ENCODE measurements around the gene GUCA1A. TPM values are rescaled to one million over a fixed set of nuclear protein-coding genes. Genes with fewer than 3 reads are reported as not detected.
"Not testable (repeated sequence)": the region's sequence is repeated elsewhere in the genome, so short reads cannot be mapped to it uniquely, and the experiment has no call there.

Gene GUCA1A
- total RNA-seq, 1 experiment from 2014 or later, result not detected

- Mint-ChIP-seq H3K27me3 (ENCODE audit: unreplicated experiment) (no peaks in the 10 kb centered on the region), H3K9me3 (ENCODE audit: low read depth, unreplicated experiment) (no peaks in the 10 kb centered on the region), H3K27ac (ENCODE audit: unreplicated experiment) (no peak overlapping the region), H3K36me3 (ENCODE audit: insufficient read depth, unreplicated experiment) (peaks cover 10% of the 10 kb centered on the region), H3K4me3 (ENCODE audit: low read depth, unreplicated experiment) (no peak overlapping the region), H3K4me1 (ENCODE audit: low read depth, unreplicated experiment) (peaks cover 19% of the 10 kb centered on the region)
- BruUV-seq (replicated peaks), result no TSS peak
- no peak for TF ChIP-seq CTCF (IDR thresholded peaks at IDR 0.05; ENCODE audit: unreplicated experiment)
- no peak for DNase-seq
- intact Hi-C loops (cut with micrococcal nuclease; ENCODE audit: unreplicated experiment), result no loop called here
- CTCF ChIA-PET, result interaction anchor here (0.6 to 1.1 kb wide), 3 partner anchors 13 to 69 kb away, joined by 3 read pairs; no protein-coding TSS in a partner anchor
Observed at GRCh38 chr6:42148058-42148457, 25.1 kb upstream of the GUCA1A start.

- Mint-ChIP-seq H3K27ac (ENCODE audit: unreplicated experiment) (no peak overlapping the region), H3K27me3 (ENCODE audit: unreplicated experiment) (no peaks in the 10 kb centered on the region), H3K4me3 (ENCODE audit: low read depth, unreplicated experiment) (no peak overlapping the region), H3K36me3 (ENCODE audit: insufficient read depth, unreplicated experiment) (peaks cover 4% of the 10 kb centered on the region), H3K9me3 (ENCODE audit: low read depth, unreplicated experiment) (no peaks in the 10 kb centered on the region), H3K4me1 (ENCODE audit: low read depth, unreplicated experiment) (peaks cover 15% of the 10 kb centered on the region)
- DNase-seq, result no peak
- no peak for TF ChIP-seq CTCF (IDR thresholded peaks at IDR 0.05; ENCODE audit: unreplicated experiment)
- intact Hi-C loops (cut with micrococcal nuclease; ENCODE audit: unreplicated experiment), result no loop called here
- no TSS peak for BruUV-seq (replicated peaks)
- CTCF ChIA-PET, result interaction anchor here (0.6 to 1.3 kb wide), 2 partner anchors 14 to 461 kb away, joined by 4 to 6 read pairs; no protein-coding TSS in a partner anchor
Observed at GRCh38 chr6:42150254-42150653, 22.9 kb upstream of the GUCA1A start.

GRCh38 chr6:42152024-42152423 is 21.1 kb upstream of the GUCA1A start:
- BruUV-seq (replicated peaks), result no TSS peak
- H3K9me3 Mint-ChIP-seq (ENCODE audit: low read depth, unreplicated experiment), result no peaks in the 10 kb centered on the region
- TF ChIP-seq CTCF (IDR thresholded peaks at IDR 0.05; ENCODE audit: unreplicated experiment), result no peak
- peaks cover 15% of the 10 kb centered on the region for H3K4me1 Mint-ChIP-seq (ENCODE audit: low read depth, unreplicated experiment)
- peaks cover 4% of the 10 kb centered on the region for H3K36me3 Mint-ChIP-seq (ENCODE audit: insufficient read depth, unreplicated experiment)
- intact Hi-C loops (cut with micrococcal nuclease; ENCODE audit: unreplicated experiment), result no loop called here
- H3K27me3 Mint-ChIP-seq (ENCODE audit: unreplicated experiment), result no peaks in the 10 kb centered on the region
- H3K27ac Mint-ChIP-seq (ENCODE audit: unreplicated experiment), result no peak overlapping the region
- DNase-seq, result no peak
- CTCF ChIA-PET, result interaction anchor here (1.2 kb wide), 1 partner anchor 10 kb away, joined by 3 read pairs; the partner anchor contains the start of gene C6orf132
- H3K4me3 Mint-ChIP-seq (ENCODE audit: low read depth, unreplicated experiment), result no peak overlapping the region

- intact Hi-C loops (cut with micrococcal nuclease; ENCODE audit: unreplicated experiment); BruUV-seq (replicated peaks); DNase-seq: not testable (repeated sequence)
Observed at GRCh38 chr6:42152528-42153213, 20.5 kb upstream of the GUCA1A start.

GRCh38 chr6:42153921-42154320 is 19.2 kb upstream of the GUCA1A start:
- intact Hi-C loops (cut with micrococcal nuclease; ENCODE audit: unreplicated experiment), result no loop called here
- Mint-ChIP-seq H3K27ac (ENCODE audit: unreplicated experiment) (no peak overlapping the region), H3K9me3 (ENCODE audit: low read depth, unreplicated experiment) (no peaks in the 10 kb centered on the region), H3K4me1 (ENCODE audit: low read depth, unreplicated experiment) (peaks cover 15% of the 10 kb centered on the region), H3K4me3 (ENCODE audit: low read depth, unreplicated experiment) (no peak overlapping the region), H3K27me3 (ENCODE audit: unreplicated experiment) (no peaks in the 10 kb centered on the region), H3K36me3 (ENCODE audit: insufficient read depth, unreplicated experiment) (peaks cover 4% of the 10 kb centered on the region)
- BruUV-seq (replicated peaks), result no TSS peak
- TF ChIP-seq CTCF (IDR thresholded peaks at IDR 0.05; ENCODE audit: unreplicated experiment), result no peak
- no peak for DNase-seq
- CTCF ChIA-PET, result interaction anchor here (0.6 kb wide), 1 partner anchor 353 kb away, joined by 3 read pairs; no protein-coding TSS in a partner anchor

More at GRCh38 chr6:42152528-42153213, 20.5 kb upstream of the GUCA1A start:
- H3K36me3 Mint-ChIP-seq (ENCODE audit: insufficient read depth, unreplicated experiment); H3K4me3 Mint-ChIP-seq (ENCODE audit: low read depth, unreplicated experiment); CTCF ChIA-PET; H3K9me3 Mint-ChIP-seq (ENCODE audit: low read depth, unreplicated experiment); H3K27me3 Mint-ChIP-seq (ENCODE audit: unreplicated experiment); H3K27ac Mint-ChIP-seq (ENCODE audit: unreplicated experiment): not testable (repeated sequence)
- peaks cover 15% of the 10 kb centered on the region for H3K4me1 Mint-ChIP-seq (ENCODE audit: low read depth, unreplicated experiment)

Measured in Calu3 (cell line).